ENCODE results near the gene ZNF217.
"Not testable (repeated sequence)": the region's sequence is repeated elsewhere in the genome, so short reads cannot be mapped to it uniquely, and the experiment has no call there.

Gene ZNF217

GRCh38 chr20:53583660-53584549, 9.7 kb downstream of the ZNF217 start:
- DNase-seq; H3K27me3 ChIP-seq (ENCODE audit: insufficient read depth, low read depth, severe bottlenecking); H3K27ac ChIP-seq; H3K9me3 ChIP-seq (ENCODE audit: severe bottlenecking); H3K4me3 ChIP-seq (ENCODE audit: low read depth, low read length): not testable (repeated sequence)
- peaks cover 26% of the 10 kb centered on the region for H3K36me3 ChIP-seq

DNA sequence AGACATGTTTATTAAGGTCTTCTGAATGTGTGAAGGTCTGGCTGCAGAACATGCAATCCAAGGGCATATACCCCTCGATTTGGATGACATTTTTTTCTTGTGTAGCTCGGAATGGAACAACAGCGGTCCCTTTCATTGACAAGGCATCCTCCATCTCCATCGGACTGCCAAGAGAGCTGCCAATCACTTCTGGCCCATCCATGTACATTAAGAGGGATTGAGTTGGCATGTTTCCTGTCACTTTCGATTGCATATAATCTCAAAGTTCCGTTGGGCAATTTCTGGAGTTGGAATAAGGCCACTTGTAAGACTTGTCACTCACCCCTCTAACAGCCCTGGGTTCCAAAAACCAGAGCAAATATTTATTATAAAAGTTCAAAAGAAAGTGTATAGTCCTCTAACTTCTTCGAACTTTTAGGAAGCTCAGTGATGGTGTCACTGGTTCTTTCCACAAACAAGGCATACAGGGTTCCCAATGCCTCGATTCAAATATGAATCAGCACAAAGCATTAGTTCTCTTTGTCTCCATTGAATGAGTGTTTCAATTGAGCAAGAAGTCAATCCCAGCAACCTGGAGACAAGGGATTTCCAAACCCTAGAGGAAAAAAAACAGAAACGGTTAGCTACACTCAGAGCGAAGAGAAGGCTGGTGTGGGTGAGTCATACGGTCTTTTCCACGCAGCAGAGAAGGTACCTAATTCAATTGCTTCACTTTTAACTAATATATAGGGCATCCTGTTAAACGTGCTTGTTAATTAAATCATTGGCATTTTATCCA, 10.9 kb downstream of the ZNF217 start:
- no peak for DNase-seq
- peaks cover 26% of the 10 kb centered on the region for H3K36me3 ChIP-seq
- H3K27me3 ChIP-seq (ENCODE audit: insufficient read depth, low read depth, severe bottlenecking): no peaks in the 10 kb centered on the region
- no peak overlapping the region for H3K4me3 ChIP-seq (ENCODE audit: low read depth, low read length)
- H3K27ac ChIP-seq: no peak overlapping the region
- no peaks in the 10 kb centered on the region for H3K9me3 ChIP-seq (ENCODE audit: severe bottlenecking)
- no peak for TF ChIP-seq CTCF (IDR thresholded peaks at IDR 0.05; ENCODE audit: low read depth, low read length)

DNA sequence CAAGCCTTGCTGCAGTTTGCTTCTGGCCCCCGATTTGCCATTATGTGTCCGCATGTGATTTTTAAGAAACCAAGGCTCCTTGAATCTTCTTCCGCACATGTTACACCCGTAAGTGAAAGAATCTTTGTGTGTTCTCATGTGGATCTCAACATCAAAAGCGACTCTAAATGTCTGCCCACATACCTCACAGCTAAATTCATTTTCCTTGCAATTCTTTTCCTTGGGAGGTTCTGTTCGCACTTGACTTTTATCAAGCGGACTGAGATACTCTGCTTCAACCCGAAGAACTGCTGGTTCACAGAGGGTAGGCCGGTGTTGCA, 11.4 kb downstream of the ZNF217 start:
- no peak for DNase-seq
- Histone ChIP-seq H3K27ac (no peak overlapping the region), H3K27me3 (ENCODE audit: insufficient read depth, low read depth, severe bottlenecking) (no peaks in the 10 kb centered on the region), H3K4me3 (ENCODE audit: low read depth, low read length) (no peak overlapping the region), H3K36me3 (peaks cover 26% of the 10 kb centered on the region), H3K9me3 (ENCODE audit: severe bottlenecking) (no peaks in the 10 kb centered on the region)
- TF ChIP-seq CTCF (IDR thresholded peaks at IDR 0.05; ENCODE audit: low read depth, low read length): no peak

GRCh38 chr20:53581444-53582250, 12.0 kb downstream of the ZNF217 start:
- H3K9me3 ChIP-seq (ENCODE audit: severe bottlenecking): no peaks in the 10 kb centered on the region
- H3K27me3 ChIP-seq (ENCODE audit: insufficient read depth, low read depth, severe bottlenecking): no peaks in the 10 kb centered on the region
- H3K4me3 ChIP-seq (ENCODE audit: low read depth, low read length): no peak overlapping the region
- H3K27ac ChIP-seq: no peak overlapping the region
- H3K36me3 ChIP-seq: peaks cover 32% of the 10 kb centered on the region
- TF ChIP-seq CTCF (IDR thresholded peaks at IDR 0.05; ENCODE audit: low read depth, low read length): no peak
- no peak for DNase-seq

GRCh38 chr20:53580376-53581111, 13.1 kb downstream of the ZNF217 start:
- Histone ChIP-seq H3K27ac (no peak overlapping the region), H3K36me3 (peaks cover 42% of the 10 kb centered on the region), H3K9me3 (ENCODE audit: severe bottlenecking) (no peaks in the 10 kb centered on the region), H3K4me3 (ENCODE audit: low read depth, low read length) (no peak overlapping the region), H3K27me3 (ENCODE audit: insufficient read depth, low read depth, severe bottlenecking) (no peaks in the 10 kb centered on the region)
- no peak for TF ChIP-seq CTCF (IDR thresholded peaks at IDR 0.05; ENCODE audit: low read depth, low read length)
- DNase-seq: no peak

Data from WERI-Rb-1 (cell line).